ENCODE measurements around the gene NCEH1. TPM values are rescaled to one million over a fixed set of nuclear protein-coding genes. Genes with fewer than 3 reads are reported as not detected.

NCEH1 gene
- total RNA-seq, 1 experiment from 2014 or later = 43.5 TPM

- CTCF ChIA-PET = no interaction called here
- Histone ChIP-seq H3K4me2 (no peak overlapping the region), H3K27ac (no peak overlapping the region), H3K4me1 (replicated peaks; ENCODE audit: insufficient read depth) (0 out of 2 replicates have a peak, but pooled peaks cover 7% of the 10 kb centered on the region), H2AFZ (no peak overlapping the region), H3K9me2 (ENCODE audit: insufficient read depth) (no peaks in the 10 kb centered on the region), H3F3A (ENCODE audit: insufficient read depth, low read depth) (no peaks in the 10 kb centered on the region), H4K20me1 (ENCODE audit: insufficient read depth) (no peaks in the 10 kb centered on the region), H3K79me2 (ENCODE audit: low read depth) (no peaks in the 10 kb centered on the region), H3K36me3 (ENCODE audit: low read depth) (no peaks in the 10 kb centered on the region), H3K4me3 (no peak overlapping the region), H3K27me3 (ENCODE audit: insufficient read depth, low read depth) (no peaks in the 10 kb centered on the region), H3K9me3 (ENCODE audit: insufficient read depth, low read depth) (0 out of 2 replicates have a peak, but pooled peaks cover 4% of the 10 kb centered on the region)
- POLR2A ChIA-PET (ENCODE audit: unreplicated experiment) = no interaction called here
- TF ChIP-seq CTCF (conservative IDR thresholded peaks at IDR 0.05) = no peak
- TF ChIP-seq EZH2 (IDR thresholded peaks at IDR 0.05; ENCODE audit: low read depth) = no peak
- no TSS peak for BruUV-seq (replicated peaks)
- DNase-seq = no peak
- intact Hi-C loops (cut with micrococcal nuclease; ENCODE audit: unreplicated experiment) = no loop called here
These were observed 101.1 kb downstream of the NCEH1 start for GRCh38 chr3:172609750-172610149.

- H3K27me3 ChIP-seq (ENCODE audit: insufficient read depth, low read depth) = no peaks in the 10 kb centered on the region
- H3K79me2 ChIP-seq (ENCODE audit: low read depth) = no peaks in the 10 kb centered on the region
- H3F3A ChIP-seq (ENCODE audit: insufficient read depth, low read depth) = no peaks in the 10 kb centered on the region
- no peak overlapping the region for H3K27ac ChIP-seq
- 0 out of 2 replicates have a peak, but pooled peaks cover 7% of the 10 kb centered on the region for H3K4me1 ChIP-seq (replicated peaks; ENCODE audit: insufficient read depth)
- no peaks in the 10 kb centered on the region for H3K36me3 ChIP-seq (ENCODE audit: low read depth)
- intact Hi-C loops (cut with micrococcal nuclease; ENCODE audit: unreplicated experiment) = no loop called here
- TF ChIP-seq CTCF (conservative IDR thresholded peaks at IDR 0.05) (no peak), EZH2 (IDR thresholded peaks at IDR 0.05; ENCODE audit: low read depth) (no peak)
- H3K9me2 ChIP-seq (ENCODE audit: insufficient read depth) = no peaks in the 10 kb centered on the region
- POLR2A ChIA-PET (ENCODE audit: unreplicated experiment) = interaction anchor here (0.6 kb wide), 2 partner anchors 45 to 142 kb away, joined by 6 to 18 read pairs; partner anchors contain the start of gene ECT2
- 0 out of 2 replicates have a peak, but pooled peaks cover 4% of the 10 kb centered on the region for H3K9me3 ChIP-seq (ENCODE audit: insufficient read depth, low read depth)
- no peak for DNase-seq
- no TSS peak for BruUV-seq (replicated peaks)
- H3K4me3 ChIP-seq = no peak overlapping the region
- CTCF ChIA-PET = no interaction called here
- no peak overlapping the region for H2AFZ ChIP-seq
- no peak overlapping the region for H3K4me2 ChIP-seq
- no peaks in the 10 kb centered on the region for H4K20me1 ChIP-seq (ENCODE audit: insufficient read depth)
These were observed 102.3 kb downstream of the NCEH1 start for GRCh38 chr3:172608575-172608974.

GRCh38 chr3:172607305-172608121 is 103.4 kb downstream of the NCEH1 start:
- ChIA-PET CTCF (interaction anchor here (0.9 kb wide), 1 partner anchor 17 kb away, joined by 16 read pairs; no protein-coding TSS in a partner anchor), POLR2A (ENCODE audit: unreplicated experiment) (interaction anchor here (0.5 to 0.6 kb wide), 3 partner anchors 143 to 238 kb away, joined by 4 to 10 read pairs (median 6); partner anchors contain the start of gene ECT2)
- Histone ChIP-seq H3K79me2 (ENCODE audit: low read depth) (no peaks in the 10 kb centered on the region), H3K4me3 (no peak overlapping the region), H3K27me3 (ENCODE audit: insufficient read depth, low read depth) (no peaks in the 10 kb centered on the region), H3K4me2 (no peak overlapping the region), H3K4me1 (replicated peaks; ENCODE audit: insufficient read depth) (0 out of 2 replicates have a peak, but pooled peaks cover 7% of the 10 kb centered on the region), H3K27ac (no peak overlapping the region), H3K9me3 (ENCODE audit: insufficient read depth, low read depth) (0 out of 2 replicates have a peak, but pooled peaks cover 4% of the 10 kb centered on the region), H4K20me1 (ENCODE audit: insufficient read depth) (no peaks in the 10 kb centered on the region), H3K9me2 (ENCODE audit: insufficient read depth) (no peaks in the 10 kb centered on the region), H3K36me3 (ENCODE audit: low read depth) (no peaks in the 10 kb centered on the region), H3F3A (ENCODE audit: insufficient read depth, low read depth) (no peaks in the 10 kb centered on the region), H2AFZ (no peak overlapping the region)
- no peak for TF ChIP-seq CTCF (conservative IDR thresholded peaks at IDR 0.05)
- no peak for TF ChIP-seq EZH2 (IDR thresholded peaks at IDR 0.05; ENCODE audit: low read depth)
- intact Hi-C loops (cut with micrococcal nuclease; ENCODE audit: unreplicated experiment) = no loop called here
- no TSS peak for BruUV-seq (replicated peaks)
- peak in 1 of 2 experiments; percentile 53 for DNase-seq
